ENCODE data around the gene TTC34. TPM values are rescaled to one million over a fixed set of nuclear protein-coding genes. Genes with fewer than 3 reads are reported as not detected.
"Not testable (repeated sequence)": the region's sequence is repeated elsewhere in the genome, so short reads cannot be mapped to it uniquely, and the experiment has no call there.

The TTC34 gene
- total and polyA plus RNA-seq, 2 of the 4 experiments (the other 2 are of a cell fraction) = under 0.01 to 0.09 TPM

DNA sequence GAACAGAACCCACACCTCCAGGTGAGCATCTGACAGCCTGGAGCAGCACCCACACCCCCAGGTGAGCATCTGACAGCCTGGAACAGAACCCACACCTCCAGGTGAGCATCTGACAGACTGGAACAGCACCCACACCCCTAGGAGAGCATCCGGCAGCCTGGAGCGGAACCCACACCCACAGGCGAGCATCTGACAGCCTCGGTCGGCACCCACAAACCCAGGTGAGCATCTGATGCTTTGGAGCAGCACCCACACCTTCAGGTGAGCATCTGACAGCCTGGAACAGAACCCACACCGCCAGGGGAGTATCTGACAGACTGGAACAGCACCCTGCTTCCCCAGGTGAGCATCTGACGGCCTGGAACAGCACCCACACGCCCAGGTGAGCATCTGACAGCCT is 52.9 kb downstream of the TTC34 start:
- H2AFZ ChIP-seq (replicated peaks; ENCODE audit: low read length, poor library complexity); DNase-seq; H4K20me1 ChIP-seq (ENCODE audit: insufficient read depth, low read length); H3K27ac ChIP-seq (ENCODE audit: insufficient read depth, low read length); H2BK120ac ChIP-seq (ENCODE audit: low read depth, low read length); H3K4me2 ChIP-seq (ENCODE audit: low read depth, low read length); intact Hi-C loops (cut with micrococcal nuclease); H4K91ac ChIP-seq (ENCODE audit: insufficient read depth, low read depth, low read length); CTCF ChIA-PET; H3K36me3 ChIP-seq (ENCODE audit: control insufficient read depth, insufficient read depth, low read length); H4K8ac ChIP-seq (ENCODE audit: low read depth in 2 of 2, low read length in 2 of 2); H2BK15ac ChIP-seq (ENCODE audit: low read depth, low read length); H3K18ac ChIP-seq (ENCODE audit: low read depth, low read length); H3K14ac ChIP-seq (replicated peaks; ENCODE audit: low read depth, low read length); POLR2A ChIA-PET (ENCODE audit: unreplicated experiment); dilution Hi-C loops (cut with HindIII; ENCODE audit: low sequenced_read_pairs, unreplicated experiment); H3K23ac ChIP-seq (ENCODE audit: low read depth, low read length); H2AK9ac ChIP-seq (replicated peaks; ENCODE audit: low read depth, low read length, poor library complexity); H3K79me1 ChIP-seq (ENCODE audit: low read depth in 1 of 2, low read length in 2 of 2); H2BK5ac ChIP-seq (ENCODE audit: low read depth, low read length, poor library complexity, severe bottlenecking); H4K5ac ChIP-seq (ENCODE audit: low read depth, low read length); H2BK20ac ChIP-seq (ENCODE audit: low read depth, low read length); H3K9ac ChIP-seq (ENCODE audit: low read depth, low read length); H3K56ac ChIP-seq (ENCODE audit: extremely low read depth, insufficient read depth, low read length); H3K4me1 ChIP-seq (ENCODE audit: control insufficient read depth, insufficient read depth, low read length); H3K4me3 ChIP-seq (ENCODE audit: insufficient read depth, low read depth, low read length); H3K4ac ChIP-seq (ENCODE audit: low read depth, low read length); H3K9me1 ChIP-seq (ENCODE audit: insufficient read depth, low read length); H3K27me3 ChIP-seq (ENCODE audit: control insufficient read depth, insufficient read depth, low read length); ATAC-seq (ENCODE audit: low read depth); H2AK5ac ChIP-seq (ENCODE audit: low read depth, low read length); in situ Hi-C loops (cut with MboI; ENCODE audit: low sequenced_read_pairs); BruUV-seq (replicated peaks): not testable (repeated sequence)
- peaks cover 18% of the 10 kb centered on the region for H3K9me3 ChIP-seq (ENCODE audit: control insufficient read depth, insufficient read depth, low read length)
- no CpG with 5 or more reads among the region's 8 CpGs for WGBS, 2 experiments (ENCODE audit: extremely low coverage in 2 of 2, insufficient read length in 1 of 2)

DNA sequence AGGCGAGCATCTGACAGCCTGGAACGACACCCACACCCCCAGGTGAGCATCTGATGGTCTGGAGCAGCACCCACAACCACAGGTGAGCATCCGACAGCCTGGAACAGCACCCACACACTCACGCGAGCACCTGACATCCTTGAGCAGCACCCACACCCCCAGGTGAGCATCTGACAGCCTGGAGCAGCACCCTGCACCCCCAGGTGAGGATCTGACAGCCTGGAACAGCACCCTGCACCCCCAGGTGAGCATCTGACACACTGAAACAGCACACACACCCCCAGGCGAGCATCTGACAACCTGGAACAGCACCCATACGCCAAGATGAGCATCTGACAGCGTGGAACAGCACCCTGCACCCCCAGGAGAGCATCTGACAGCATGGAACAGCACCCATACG is 106.7 kb downstream of the TTC34 start:
- dilution Hi-C loops (cut with HindIII; ENCODE audit: low sequenced_read_pairs, unreplicated experiment); H2BK15ac ChIP-seq (ENCODE audit: low read depth, low read length); H3K4ac ChIP-seq (ENCODE audit: low read depth, low read length); H3K23ac ChIP-seq (ENCODE audit: low read depth, low read length); H2AK5ac ChIP-seq (ENCODE audit: low read depth, low read length); H3K9me1 ChIP-seq (ENCODE audit: insufficient read depth, low read length); CTCF ChIA-PET; H3K9ac ChIP-seq (ENCODE audit: low read depth, low read length); H3K27me3 ChIP-seq (ENCODE audit: control insufficient read depth, insufficient read depth, low read length); H3K4me2 ChIP-seq (ENCODE audit: low read depth, low read length); H2BK120ac ChIP-seq (ENCODE audit: low read depth, low read length); H3K36me3 ChIP-seq (ENCODE audit: control insufficient read depth, insufficient read depth, low read length); H3K14ac ChIP-seq (replicated peaks; ENCODE audit: low read depth, low read length); H3K27ac ChIP-seq (ENCODE audit: insufficient read depth, low read length); H2BK20ac ChIP-seq (ENCODE audit: low read depth, low read length); H2BK5ac ChIP-seq (ENCODE audit: low read depth, low read length, poor library complexity, severe bottlenecking); H4K5ac ChIP-seq (ENCODE audit: low read depth, low read length); H4K8ac ChIP-seq (ENCODE audit: low read depth in 2 of 2, low read length in 2 of 2); H3K56ac ChIP-seq (ENCODE audit: extremely low read depth, insufficient read depth, low read length); in situ Hi-C loops (cut with MboI; ENCODE audit: low sequenced_read_pairs); H4K20me1 ChIP-seq (ENCODE audit: insufficient read depth, low read length); H2AFZ ChIP-seq (replicated peaks; ENCODE audit: low read length, poor library complexity); ATAC-seq (ENCODE audit: low read depth); DNase-seq; POLR2A ChIA-PET (ENCODE audit: unreplicated experiment); H3K18ac ChIP-seq (ENCODE audit: low read depth, low read length); BruUV-seq (replicated peaks); H3K4me1 ChIP-seq (ENCODE audit: control insufficient read depth, insufficient read depth, low read length); H2AK9ac ChIP-seq (replicated peaks; ENCODE audit: low read depth, low read length, poor library complexity); H3K4me3 ChIP-seq (ENCODE audit: insufficient read depth, low read depth, low read length); H4K91ac ChIP-seq (ENCODE audit: insufficient read depth, low read depth, low read length); intact Hi-C loops (cut with micrococcal nuclease); H3K9me3 ChIP-seq (ENCODE audit: control insufficient read depth, insufficient read depth, low read length); H3K79me1 ChIP-seq (ENCODE audit: low read depth in 1 of 2, low read length in 2 of 2): not testable (repeated sequence)
- WGBS, 2 experiments (ENCODE audit: extremely low coverage in 2 of 2, insufficient read length in 1 of 2) = no CpG with 5 or more reads among the region's 9 CpGs
